Neural progenitor cell (in vitro differentiated cells): ENCODE measurements around the gene THSD4. TPM values are rescaled to one million over a fixed set of nuclear protein-coding genes. Genes with fewer than 3 reads are reported as not detected.

ENCODE experiments used
- DNase-seq: peaks from one replicate; pipeline ENCODE4 v3.0.0-alpha.2; 2016; ENCODE audit warnings: low spot score
- H2AFZ ChIP-seq: fragments of 200-600 bp; sonication (generic); replicated peaks from 2 replicates; pipeline ENCODE4 v1.6.1; 2016; ENCODE audit warnings: antibody characterized with exemption
- H3F3A ChIP-seq: fragments of 200-600 bp; sonication (generic); 2 replicates; pipeline ENCODE4 v1.6.1; 2016; ENCODE audit warnings: antibody characterized with exemption, low read depth
- H3K27ac ChIP-seq: fragments of 200-600 bp; sonication (generic); 2 replicates; pipeline ENCODE4 v1.5.1; 2016; ENCODE audit warnings: mild to moderate bottlenecking
- H3K27me3 ChIP-seq: fragments of 200-600 bp; sonication (generic); 2 replicates; pipeline ENCODE4 v1.6.1; 2016; ENCODE audit warnings: mild to moderate bottlenecking, moderate library complexity
- H3K36me3 ChIP-seq: fragments of 200-600 bp; sonication (generic); 2 replicates; pipeline ENCODE4 v1.5.1; 2016
- H3K4me1 ChIP-seq: fragments of 200-600 bp; sonication (generic); 2 replicates; pipeline ENCODE4 v1.6.1; 2016; ENCODE audit warnings: mixed run types
- H3K4me2 ChIP-seq: fragments of 200-600 bp; sonication (generic); 2 replicates; pipeline ENCODE4 v1.6.1; 2016
- H3K4me3 ChIP-seq: fragments of 200-600 bp; sonication (generic); 2 replicates; pipeline ENCODE4 v1.5.1; 2016
- H3K79me2 ChIP-seq: fragments of 200-600 bp; sonication (generic); 2 replicates; pipeline ENCODE4 v1.6.1; 2016; ENCODE audit warnings: low read depth
- H3K9ac ChIP-seq: fragments of 200-600 bp; sonication (generic); 2 replicates; pipeline ENCODE4 v1.6.1; 2016
- H3K9me3 ChIP-seq: fragments of 200-600 bp; sonication (generic); 2 replicates; pipeline ENCODE4 v1.5.1; 2016; ENCODE audit warnings: low read depth
- H4K20me1 ChIP-seq: fragments of 200-600 bp; sonication (generic); 2 replicates; pipeline ENCODE4 v1.6.1; 2016; ENCODE audit warnings: low read depth
- H3K27ac Mint-ChIP-seq: 3 replicates; pipeline ENCODE4 v1.8.0; 2021; ENCODE audit warnings: mixed read lengths
- H3K27me3 Mint-ChIP-seq: 2 replicates; pipeline ENCODE4 v1.8.0; 2022; ENCODE audit warnings: low read depth, mild to moderate bottlenecking, inconsistent platforms, moderate library complexity, mixed read lengths; ENCODE audit not compliant: insufficient read depth
- H3K36me3 Mint-ChIP-seq: 3 replicates; pipeline ENCODE4 v1.8.0; 2021; ENCODE audit warnings: mixed read lengths
- H3K4me1 Mint-ChIP-seq: 3 replicates; pipeline ENCODE4 v1.8.0; 2021; ENCODE audit warnings: mixed read lengths
- H3K4me3 Mint-ChIP-seq: 3 replicates; pipeline ENCODE4 v1.8.0; 2021; ENCODE audit warnings: mild to moderate bottlenecking, moderate library complexity, mixed read lengths
- H3K9me3 Mint-ChIP-seq: 3 replicates; pipeline ENCODE4 v1.8.0; 2020; ENCODE audit warnings: mixed read lengths
- EZH2 ChIP-seq: fragments of 200-600 bp; sonication (generic); IDR thresholded peaks from 2 replicates; pipeline ENCODE4 v1.6.1; 2017; ENCODE audit warnings: antibody characterized with exemption, mild to moderate bottlenecking, moderate library complexity
- EZH2phosphoT487 ChIP-seq: fragments of 200-600 bp; sonication (generic); IDR thresholded peaks from 2 replicates; pipeline ENCODE4 v1.6.1; 2017; ENCODE audit warnings: antibody characterized with exemption
- total RNA-seq: library from RNA; depleted of rRNA; stranded (reverse); fragments of >200 nt; gene quantifications from 2 replicates; pipeline ENCODE4 v1.2.3, GENCODE V29; 2015; ENCODE audit warnings: low replicate concordance
- TF ChIP-seq, protein P1 (sequence below): fragments of 200-600 bp; sonication (generic); IDR thresholded peaks from 2 replicates; pipeline ENCODE4 v1.5.1; 2017; ENCODE audit warnings: antibody characterized with exemption, mild to moderate bottlenecking

Gene THSD4
- total RNA-seq, 1 donor from 2014 or later: 2.4 TPM

- H3K4me1 Mint-ChIP-seq: peaks cover 28% of the 10 kb centered on the region
- Histone ChIP-seq H3K4me1 (peaks cover 18% of the 10 kb centered on the region), H2AFZ (no peak overlapping the region), H3K9me3 (no peaks in the 10 kb centered on the region), H3K4me2 (no peak overlapping the region), H4K20me1 (peaks cover 6% of the 10 kb centered on the region), H3K27me3 (no peaks in the 10 kb centered on the region), H3K4me3 (no peak overlapping the region), H3K36me3 (no peaks in the 10 kb centered on the region), H3K79me2 (no peaks in the 10 kb centered on the region), H3F3A (peaks cover 13% of the 10 kb centered on the region), H3K9ac (no peak overlapping the region), H3K27ac (no peak overlapping the region)
- no peak overlapping the region for H3K27ac Mint-ChIP-seq
- H3K4me3 Mint-ChIP-seq: no peak overlapping the region
- H3K9me3 Mint-ChIP-seq: no peaks in the 10 kb centered on the region
- peaks cover 9% of the 10 kb centered on the region for H3K27me3 Mint-ChIP-seq
- no peak for DNase-seq
- TF ChIP-seq EZH2phosphoT487 (no peak), EZH2 (no peak)
- TF ChIP-seq, protein P1, sequence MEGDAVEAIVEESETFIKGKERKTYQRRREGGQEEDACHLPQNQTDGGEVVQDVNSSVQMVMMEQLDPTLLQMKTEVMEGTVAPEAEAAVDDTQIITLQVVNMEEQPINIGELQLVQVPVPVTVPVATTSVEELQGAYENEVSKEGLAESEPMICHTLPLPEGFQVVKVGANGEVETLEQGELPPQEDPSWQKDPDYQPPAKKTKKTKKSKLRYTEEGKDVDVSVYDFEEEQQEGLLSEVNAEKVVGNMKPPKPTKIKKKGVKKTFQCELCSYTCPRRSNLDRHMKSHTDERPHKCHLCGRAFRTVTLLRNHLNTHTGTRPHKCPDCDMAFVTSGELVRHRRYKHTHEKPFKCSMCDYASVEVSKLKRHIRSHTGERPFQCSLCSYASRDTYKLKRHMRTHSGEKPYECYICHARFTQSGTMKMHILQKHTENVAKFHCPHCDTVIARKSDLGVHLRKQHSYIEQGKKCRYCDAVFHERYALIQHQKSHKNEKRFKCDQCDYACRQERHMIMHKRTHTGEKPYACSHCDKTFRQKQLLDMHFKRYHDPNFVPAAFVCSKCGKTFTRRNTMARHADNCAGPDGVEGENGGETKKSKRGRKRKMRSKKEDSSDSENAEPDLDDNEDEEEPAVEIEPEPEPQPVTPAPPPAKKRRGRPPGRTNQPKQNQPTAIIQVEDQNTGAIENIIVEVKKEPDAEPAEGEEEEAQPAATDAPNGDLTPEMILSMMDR: no peak
- no peaks in the 10 kb centered on the region for H3K36me3 Mint-ChIP-seq
These were observed 686.8 kb downstream of the THSD4 start for GRCh38 chr15:71801935-71802655.

GRCh38 chr15:71802770-71803169 lies 687.5 kb downstream of the THSD4 start:
- no peak overlapping the region for H3K4me3 Mint-ChIP-seq

DNA sequence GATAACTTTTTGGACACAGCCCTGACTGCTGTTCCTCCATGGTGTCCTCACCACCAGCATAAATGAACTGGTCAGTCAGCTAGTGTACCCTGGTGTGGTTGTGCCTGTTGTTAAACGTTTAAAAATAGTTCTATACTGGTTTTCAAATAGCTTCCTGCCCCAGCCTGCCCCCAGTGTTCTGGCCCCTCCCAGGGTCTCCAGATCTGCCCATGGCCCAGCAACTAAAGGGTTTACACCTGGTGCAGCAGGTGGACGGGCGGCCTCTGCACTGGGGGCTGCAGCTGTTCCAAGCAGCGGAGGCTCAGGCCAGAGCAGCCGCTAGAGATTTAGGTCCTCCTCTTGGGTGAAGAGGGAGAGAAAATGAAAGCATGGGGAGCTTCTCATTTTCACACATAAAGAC lies 689.0 kb downstream of the THSD4 start:
- Histone ChIP-seq H2AFZ (no peak overlapping the region), H3F3A (peaks cover 24% of the 10 kb centered on the region), H3K4me2 (no peak overlapping the region), H3K27ac (no peak overlapping the region), H3K4me1 (peaks cover 32% of the 10 kb centered on the region), H3K4me3 (no peak overlapping the region), H3K27me3 (no peaks in the 10 kb centered on the region), H4K20me1 (peaks cover 6% of the 10 kb centered on the region), H3K36me3 (no peaks in the 10 kb centered on the region), H3K9ac (no peak overlapping the region), H3K9me3 (no peaks in the 10 kb centered on the region), H3K79me2 (no peaks in the 10 kb centered on the region)
- Mint-ChIP-seq H3K27me3 (peaks cover 11% of the 10 kb centered on the region), H3K9me3 (no peaks in the 10 kb centered on the region), H3K4me1 (peaks cover 43% of the 10 kb centered on the region), H3K4me3 (no peak overlapping the region), H3K27ac (no peak overlapping the region), H3K36me3 (no peaks in the 10 kb centered on the region)
- no peak for DNase-seq
- TF ChIP-seq, protein P1: no peak
- TF ChIP-seq EZH2 (no peak), EZH2phosphoT487 (no peak)

More at GRCh38 chr15:71802770-71803169, 687.5 kb downstream of the THSD4 start:
- peaks cover 6% of the 10 kb centered on the region for H4K20me1 ChIP-seq
- H3K27me3 ChIP-seq: no peaks in the 10 kb centered on the region
- H3K4me2 ChIP-seq: no peak overlapping the region
- H3K79me2 ChIP-seq: no peaks in the 10 kb centered on the region
- no peaks in the 10 kb centered on the region for H3K9me3 ChIP-seq
- no peak for TF ChIP-seq EZH2phosphoT487
- no peak for TF ChIP-seq EZH2
- TF ChIP-seq, protein P1: peak; percentile 55
- no peak overlapping the region for H3K4me3 ChIP-seq
- peaks cover 35% of the 10 kb centered on the region for H3K4me1 Mint-ChIP-seq
- no peaks in the 10 kb centered on the region for H3K9me3 Mint-ChIP-seq
- H3K4me1 ChIP-seq: peaks cover 22% of the 10 kb centered on the region
- no peak overlapping the region for H3K27ac ChIP-seq
- no peaks in the 10 kb centered on the region for H3K36me3 ChIP-seq
- H3K27me3 Mint-ChIP-seq: peaks cover 9% of the 10 kb centered on the region
- H2AFZ ChIP-seq: no peak overlapping the region
- H3K36me3 Mint-ChIP-seq: no peaks in the 10 kb centered on the region
- H3K9ac ChIP-seq: no peak overlapping the region
- no peak overlapping the region for H3K27ac Mint-ChIP-seq
- H3F3A ChIP-seq: peaks cover 20% of the 10 kb centered on the region
- DNase-seq: peak; percentile 47
